ENCODE measurements around the gene PEMT.

PEMT gene

GRCh38 chr17:17532991-17533390 is 58.5 kb downstream of the PEMT start:
- DNase-seq, result no peak

- DNase-seq, result peak; percentile 27
Measured at GRCh38 chr17:17531156-17531555, 60.4 kb downstream of the PEMT start.

- DNase-seq, result no peak
Measured at GRCh38 chr17:17528696-17529652, 62.5 kb downstream of the PEMT start.

- no peak for DNase-seq
Measured at GRCh38 chr17:17527956-17528500, 63.5 kb downstream of the PEMT start.

GRCh38 chr17:17527534-17527933 is 64.0 kb downstream of the PEMT start:
- no peak for DNase-seq

- peak; percentile 49 for DNase-seq
Measured at GRCh38 chr17:17526369-17526768, 65.1 kb downstream of the PEMT start.

- no peak for DNase-seq
Measured at GRCh38 chr17:17525956-17526355, 65.6 kb downstream of the PEMT start.

- DNase-seq, result no peak
Measured at GRCh38 chr17:17525311-17525710, 66.2 kb downstream of the PEMT start.

GRCh38 chr17:17523731-17524490 is 67.6 kb downstream of the PEMT start:
- no peak for DNase-seq

- DNase-seq, result peak; percentile 66
Measured at GRCh38 chr17:17523001-17523730, 68.3 kb downstream of the PEMT start.

- no peak for DNase-seq
Measured at GRCh38 chr17:17520599-17521232, 70.8 kb downstream of the PEMT start.

- DNase-seq, result no peak
Measured at GRCh38 chr17:17519886-17520285, 71.6 kb downstream of the PEMT start.

GRCh38 chr17:17518951-17519350 is 72.6 kb downstream of the PEMT start:
- no peak for DNase-seq

- DNase-seq, result no peak
Measured at GRCh38 chr17:17518014-17518413, 73.5 kb downstream of the PEMT start.

GRCh38 chr17:17516941-17517720 is 74.4 kb downstream of the PEMT start:
- DNase-seq, result no peak

GRCh38 chr17:17515934-17516930 is 75.3 kb downstream of the PEMT start:
- no peak for DNase-seq

- no peak for DNase-seq
Measured at GRCh38 chr17:17514993-17515933, 76.2 kb downstream of the PEMT start.

GRCh38 chr17:17514361-17514992 is 77.0 kb downstream of the PEMT start:
- no peak for DNase-seq

GRCh38 chr17:17513626-17514025 is 77.9 kb downstream of the PEMT start:
- no peak for DNase-seq
